ENCODE results near the gene MRGPRX3.

GRCh38 chr11:18108254-18108653 is 24.1 kb upstream of the MRGPRX3 start:
- TF ChIP-seq, protein P1, sequence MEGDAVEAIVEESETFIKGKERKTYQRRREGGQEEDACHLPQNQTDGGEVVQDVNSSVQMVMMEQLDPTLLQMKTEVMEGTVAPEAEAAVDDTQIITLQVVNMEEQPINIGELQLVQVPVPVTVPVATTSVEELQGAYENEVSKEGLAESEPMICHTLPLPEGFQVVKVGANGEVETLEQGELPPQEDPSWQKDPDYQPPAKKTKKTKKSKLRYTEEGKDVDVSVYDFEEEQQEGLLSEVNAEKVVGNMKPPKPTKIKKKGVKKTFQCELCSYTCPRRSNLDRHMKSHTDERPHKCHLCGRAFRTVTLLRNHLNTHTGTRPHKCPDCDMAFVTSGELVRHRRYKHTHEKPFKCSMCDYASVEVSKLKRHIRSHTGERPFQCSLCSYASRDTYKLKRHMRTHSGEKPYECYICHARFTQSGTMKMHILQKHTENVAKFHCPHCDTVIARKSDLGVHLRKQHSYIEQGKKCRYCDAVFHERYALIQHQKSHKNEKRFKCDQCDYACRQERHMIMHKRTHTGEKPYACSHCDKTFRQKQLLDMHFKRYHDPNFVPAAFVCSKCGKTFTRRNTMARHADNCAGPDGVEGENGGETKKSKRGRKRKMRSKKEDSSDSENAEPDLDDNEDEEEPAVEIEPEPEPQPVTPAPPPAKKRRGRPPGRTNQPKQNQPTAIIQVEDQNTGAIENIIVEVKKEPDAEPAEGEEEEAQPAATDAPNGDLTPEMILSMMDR (IDR thresholded peaks at IDR 0.05) = no peak
- TF ChIP-seq POLR2A (IDR thresholded peaks at IDR 0.05) = no peak
